Left lobe of liver (tissue), 2 donors: ENCODE measurements around the gene BATF2. TPM values are rescaled to one million over a fixed set of nuclear protein-coding genes. Genes with fewer than 3 reads are reported as not detected.
"Not testable (repeated sequence)": the region's sequence is repeated elsewhere in the genome, so short reads cannot be mapped to it uniquely, and the experiment has no call there.

Experiments
- ATAC-seq: fragments of 200-7000 bp; cut with Tn5 transposase; one replicate; pipeline ENCODE4 v1.9.1; 2020; ENCODE audit warnings: mild to moderate bottlenecking, moderate library complexity
- DNase-seq: peaks from one replicate; pipeline ENCODE4 v3.0.0-alpha.2; 2020; ENCODE audit warnings: low spot score
- total RNA-seq: library from RNA; stranded (reverse); gene quantifications from one replicate; pipeline ENCODE4 v1.2.1, GENCODE V29; 2021
- donor health status: DM: no; HTN: no; CAD: no; lungs with moderate emphysema.
- donor health status: DM: no; HTN: yes; CAD: no.

BATF2 gene, protein sequence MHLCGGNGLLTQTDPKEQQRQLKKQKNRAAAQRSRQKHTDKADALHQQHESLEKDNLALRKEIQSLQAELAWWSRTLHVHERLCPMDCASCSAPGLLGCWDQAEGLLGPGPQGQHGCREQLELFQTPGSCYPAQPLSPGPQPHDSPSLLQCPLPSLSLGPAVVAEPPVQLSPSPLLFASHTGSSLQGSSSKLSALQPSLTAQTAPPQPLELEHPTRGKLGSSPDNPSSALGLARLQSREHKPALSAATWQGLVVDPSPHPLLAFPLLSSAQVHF
- total RNA-seq: 2.4 TPM

- ATAC-seq (peak; percentile 98), DNase-seq (peak; percentile 90)
These were observed at the start of gene BATF2 for GRCh38 chr11:64996710-64997380. TSS of gene BATF2 (minus strand) at chr11:64996971. CDS start at chr11:64996914, 57 bp downstream.

GRCh38 chr11:65045728-65046127 lies 49.0 kb upstream of the BATF2 start:
- DNase-seq: no peak
- no peak for ATAC-seq

DNA sequence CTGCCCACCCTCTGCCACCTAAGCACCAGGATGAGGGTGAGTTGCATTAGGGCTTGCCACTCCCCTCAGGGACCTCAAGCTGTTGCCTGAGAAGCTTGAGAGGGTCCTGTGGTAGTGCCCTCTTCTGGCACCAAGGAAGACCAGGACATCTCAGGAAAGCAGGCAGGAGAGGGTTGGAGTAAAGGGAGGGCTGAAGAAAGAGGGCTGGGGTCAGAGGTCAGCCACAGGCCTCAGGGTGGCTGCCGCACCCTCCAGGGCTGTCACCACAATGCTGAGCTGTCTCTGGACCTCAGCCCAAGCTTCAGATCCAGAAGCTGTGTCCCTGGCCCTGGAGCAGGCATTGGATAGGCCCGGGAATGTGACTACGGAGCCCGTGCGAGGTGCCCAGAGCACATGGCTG lies 48.3 kb upstream of the BATF2 start:
- ATAC-seq (no peak), DNase-seq (no peak)

DNA sequence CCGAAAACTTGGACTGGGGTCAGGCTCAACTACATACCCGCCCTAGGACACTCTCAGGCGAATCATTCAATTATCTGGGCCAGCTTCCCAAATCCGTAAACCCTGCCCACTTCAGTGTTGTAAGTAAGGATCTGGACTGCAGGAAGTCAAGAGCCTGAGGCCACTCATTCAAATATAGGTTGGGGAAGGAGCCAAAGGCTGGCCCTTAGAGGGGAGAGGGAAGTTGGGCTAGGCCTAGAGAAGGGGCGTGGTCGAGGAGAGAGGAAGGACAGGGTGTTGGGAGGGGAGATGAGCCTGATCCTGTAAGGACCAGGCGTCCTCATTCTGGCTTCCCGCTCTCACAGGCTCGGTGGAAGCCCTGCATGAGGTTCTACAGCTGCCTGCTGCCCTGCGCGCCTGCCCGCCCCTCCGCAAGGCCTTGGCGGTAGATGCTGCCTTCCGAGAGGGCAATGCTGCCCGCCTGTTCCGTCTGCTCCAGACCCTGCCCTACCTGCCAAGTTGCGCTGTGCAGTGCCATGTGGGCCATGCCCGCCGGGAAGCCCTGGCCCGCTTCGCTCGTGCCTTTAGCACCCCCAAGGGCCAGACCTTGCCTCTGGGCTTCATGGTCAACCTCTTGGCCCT lies 47.2 kb upstream of the BATF2 start:
- no peak for DNase-seq
- no peak for ATAC-seq

DNA sequence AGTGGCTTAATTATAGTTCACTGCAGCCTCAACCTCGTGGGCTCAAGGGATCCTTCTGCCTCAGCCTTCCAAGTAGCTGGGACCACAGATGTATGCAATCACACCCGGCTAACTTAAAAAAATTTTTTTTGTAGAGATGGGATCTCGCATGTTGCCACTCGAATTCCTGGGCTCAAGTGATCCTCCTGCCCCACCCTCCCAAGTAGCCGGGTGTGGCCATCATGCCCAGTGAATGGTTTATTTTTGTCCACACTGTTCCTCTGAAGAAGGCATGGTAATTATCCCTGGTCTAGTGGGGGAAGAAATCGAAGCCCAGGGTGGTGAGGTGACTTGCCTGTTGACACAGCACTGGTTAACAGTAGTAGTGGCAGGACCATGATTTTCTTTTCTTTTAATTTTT lies 46.1 kb upstream of the BATF2 start:
- DNase-seq (no peak), ATAC-seq (no peak)

GRCh38 chr11:65040847-65041622 lies 44.3 kb upstream of the BATF2 start, which contains the start of gene SAC3D1:
TSS of gene SAC3D1 (plus strand) at chr11:65041210. CDS start at chr11:65041293, 83 bp downstream.
- DNase-seq (peak; percentile 94), ATAC-seq (peak; percentile 93)

DNA sequence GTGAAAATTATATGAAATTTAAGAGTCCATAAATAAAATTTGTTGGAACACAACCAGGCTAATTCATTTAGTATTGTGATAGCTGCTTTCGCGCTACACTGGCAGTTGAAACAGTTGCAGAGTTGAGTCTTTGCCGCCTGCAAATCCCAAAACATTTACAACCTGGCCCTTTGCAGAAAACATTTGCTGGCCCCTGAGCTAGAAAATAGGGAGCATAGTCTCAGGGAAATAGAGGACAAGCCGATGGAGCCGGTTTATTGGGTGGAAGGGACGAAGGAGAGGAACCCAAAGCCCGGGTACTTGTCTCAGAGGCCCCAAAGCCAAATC lies 43.7 kb upstream of the BATF2 start:
- DNase-seq: no peak
- no peak for ATAC-seq

GRCh38 chr11:65036931-65037330 lies 40.2 kb upstream of the BATF2 start:
- peak; percentile 83 for DNase-seq
- no peak for ATAC-seq

DNA sequence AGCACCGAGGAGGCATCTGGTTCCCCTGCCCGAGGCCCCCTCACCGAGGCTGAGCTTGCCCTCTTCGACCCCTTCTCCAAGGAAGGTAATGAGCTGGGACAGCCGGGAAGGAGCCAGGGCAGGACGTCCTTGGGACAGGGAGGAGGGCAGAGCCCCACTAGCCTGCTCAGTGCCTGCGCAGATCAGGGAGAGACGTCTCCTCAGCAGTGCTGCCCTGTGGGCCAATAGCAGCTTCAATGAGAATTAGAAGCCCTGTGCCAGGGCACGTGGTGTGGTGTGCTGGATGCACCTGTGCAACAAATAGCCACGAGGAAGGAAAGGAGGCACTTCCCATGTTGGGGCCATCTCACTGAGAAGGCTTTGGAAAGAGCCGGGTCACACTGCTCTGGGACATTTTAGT lies 38.8 kb upstream of the BATF2 start:
- ATAC-seq (no peak), DNase-seq (no peak)

DNA sequence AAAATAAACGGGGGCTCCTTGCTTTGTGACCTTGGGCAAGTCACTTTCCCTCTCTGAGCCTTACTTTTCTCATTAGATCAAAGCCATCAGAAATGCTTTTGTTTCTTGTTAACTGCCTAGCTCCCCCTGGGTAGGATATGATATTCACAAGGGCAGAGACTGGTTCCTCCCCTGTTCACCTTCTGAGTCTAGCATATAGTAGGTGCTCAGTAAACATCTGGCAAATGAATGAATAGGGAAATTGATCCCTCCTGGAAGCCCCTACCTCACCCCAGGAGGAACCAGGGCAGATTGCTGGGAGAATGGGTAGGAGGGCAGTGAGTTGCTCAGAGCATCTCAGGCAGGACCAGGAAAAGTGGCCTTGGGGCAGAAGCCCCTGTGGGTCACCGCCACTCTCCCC lies 37.7 kb upstream of the BATF2 start:
- no peak for ATAC-seq
- DNase-seq: no peak

DNA sequence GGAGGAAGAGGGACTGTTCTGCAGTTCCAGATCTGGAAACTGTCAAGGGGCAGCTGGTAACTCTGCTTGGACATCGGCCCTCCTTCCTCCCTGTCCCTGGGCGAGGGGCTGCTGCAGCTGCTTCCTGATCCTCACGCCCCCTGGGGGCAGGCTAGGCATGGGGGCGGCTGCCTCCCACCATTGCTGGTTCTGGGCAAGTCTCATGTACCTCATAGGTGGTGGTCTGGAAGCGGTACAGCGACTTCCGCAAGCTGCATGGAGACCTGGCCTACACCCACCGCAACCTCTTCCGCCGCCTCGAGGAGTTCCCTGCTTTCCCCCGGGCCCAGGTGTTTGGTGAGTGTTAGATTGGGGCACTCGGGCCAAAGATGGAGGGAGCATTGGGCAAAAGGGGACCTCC lies 35.4 kb upstream of the BATF2 start:
- ATAC-seq (no peak), DNase-seq (no peak)

GRCh38 chr11:65027213-65028067 lies 30.7 kb upstream of the BATF2 start, which contains the start of gene SNX15:
TSS of gene SNX15 (plus strand) at chr11:65027439. CDS start at chr11:65027538, 99 bp downstream.
- peak; percentile 94 for ATAC-seq
- peak; percentile 94 for DNase-seq

DNA sequence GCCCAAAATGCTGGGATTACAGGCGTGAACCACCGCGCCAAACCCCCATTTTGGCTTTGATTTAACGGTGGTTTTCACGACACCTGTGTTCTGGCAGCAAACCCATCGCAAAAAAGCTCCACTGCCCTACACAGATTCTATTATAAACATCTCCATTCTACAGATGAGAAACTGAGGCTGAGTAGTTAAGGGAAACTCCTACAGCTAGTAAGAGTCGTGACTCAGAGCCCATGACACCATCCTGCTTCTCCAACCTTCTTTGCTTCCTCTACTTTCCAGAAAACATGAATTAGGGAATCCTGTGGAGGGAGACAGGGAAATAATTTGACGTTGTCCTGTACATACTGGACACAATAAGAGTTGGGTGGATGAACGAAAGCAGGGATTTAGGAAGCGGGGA lies 30.0 kb upstream of the BATF2 start:
- DNase-seq: no peak
- no peak for ATAC-seq

DNA sequence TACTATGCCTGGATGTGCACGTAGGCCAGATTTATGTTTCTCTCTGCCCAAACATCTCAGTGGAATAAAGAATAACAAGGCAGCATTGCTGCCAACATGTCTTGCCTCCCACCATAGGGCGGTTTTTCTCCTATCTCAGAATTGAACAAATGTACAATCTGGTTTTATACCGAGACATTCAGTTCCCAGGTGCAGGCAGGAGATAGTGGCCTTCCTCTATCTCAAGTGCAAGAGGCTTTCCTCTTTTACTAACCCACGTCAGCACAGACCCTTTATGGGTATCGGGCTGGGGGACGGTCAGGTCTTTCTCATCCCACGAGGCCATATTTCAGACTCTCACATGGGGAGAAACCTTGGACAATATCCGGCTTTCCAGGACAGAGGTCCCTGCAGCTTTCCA lies 26.7 kb upstream of the BATF2 start:
- DNase-seq, ATAC-seq: not testable (repeated sequence)

DNA sequence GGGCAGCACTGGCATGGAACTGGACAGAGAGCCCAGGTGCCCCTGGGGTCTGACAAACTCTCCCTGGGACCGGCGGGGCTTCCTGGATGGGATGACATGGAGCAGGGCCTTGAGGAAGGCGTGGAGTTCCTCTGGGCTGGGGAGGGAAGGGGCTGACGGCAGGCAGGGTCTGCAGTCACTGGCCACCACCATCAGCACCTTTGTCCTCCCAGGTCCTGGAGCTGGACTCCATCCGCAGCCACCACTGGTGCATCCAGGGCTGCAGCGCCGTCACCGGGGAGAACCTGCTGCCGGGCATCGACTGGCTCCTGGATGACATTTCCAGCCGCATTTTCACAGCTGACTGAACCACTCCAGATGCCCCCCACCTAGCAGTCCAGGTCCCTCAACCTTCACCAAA lies 24.7 kb upstream of the BATF2 start:
- ATAC-seq: no peak
- no peak for DNase-seq

- DNase-seq (no peak), ATAC-seq (no peak)
These were observed 24.2 kb upstream of the BATF2 start for GRCh38 chr11:65021003-65021402.

- peak; percentile 42 for ATAC-seq
These were observed 23.1 kb upstream of the BATF2 start for GRCh38 chr11:65019824-65020223.

GRCh38 chr11:65017937-65018336 lies 21.2 kb upstream of the BATF2 start:
- DNase-seq: no peak

More at GRCh38 chr11:65019824-65020223, 23.1 kb upstream of the BATF2 start:
- no peak for DNase-seq

GRCh38 chr11:65016705-65017104 lies 19.9 kb upstream of the BATF2 start:
- no peak for ATAC-seq
- no peak for DNase-seq

More at GRCh38 chr11:65017937-65018336, 21.2 kb upstream of the BATF2 start:
- ATAC-seq: no peak

DNA sequence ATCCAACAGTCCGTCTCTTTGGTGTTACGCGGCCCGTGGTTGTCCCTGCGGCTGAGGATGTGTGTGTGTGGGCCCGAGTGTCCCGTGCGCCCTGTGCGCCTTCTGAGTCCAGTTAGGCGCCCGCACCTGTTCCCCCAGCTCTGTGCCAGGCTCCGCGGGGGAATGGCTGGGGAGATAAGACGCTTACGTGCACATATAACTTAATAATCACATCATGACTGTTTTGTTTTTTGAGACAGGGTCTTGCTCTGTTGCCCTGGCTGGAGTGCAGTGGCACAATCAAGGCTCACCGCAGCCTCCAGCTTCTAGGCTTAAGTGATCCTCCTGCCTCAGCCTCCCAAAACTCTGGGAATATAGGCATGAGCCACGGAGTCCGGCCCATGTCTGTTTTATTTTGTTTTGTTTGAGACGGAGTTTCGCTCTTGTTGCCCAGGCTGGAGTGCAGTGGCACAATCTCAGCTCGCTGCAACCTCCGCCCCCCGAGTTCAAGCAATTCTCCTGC lies 18.0 kb upstream of the BATF2 start:
- peak; percentile 22 for ATAC-seq
- no peak for DNase-seq
